ENCODE measurements around the gene AGAP1.
A peak's percentile ranks its signal among the peaks of the same experiment; 100 is the strongest.

AGAP1 gene

GRCh38 chr2:235641956-235642355, 148.1 kb downstream of the AGAP1 start:
- DNase-seq, result no peak

- DNase-seq, result peak; percentile 27
These were observed 148.7 kb downstream of the AGAP1 start for GRCh38 chr2:235642446-235643098.

- peak; percentile 57 for DNase-seq
These were observed 150.1 kb downstream of the AGAP1 start for GRCh38 chr2:235643680-235644511.

DNA sequence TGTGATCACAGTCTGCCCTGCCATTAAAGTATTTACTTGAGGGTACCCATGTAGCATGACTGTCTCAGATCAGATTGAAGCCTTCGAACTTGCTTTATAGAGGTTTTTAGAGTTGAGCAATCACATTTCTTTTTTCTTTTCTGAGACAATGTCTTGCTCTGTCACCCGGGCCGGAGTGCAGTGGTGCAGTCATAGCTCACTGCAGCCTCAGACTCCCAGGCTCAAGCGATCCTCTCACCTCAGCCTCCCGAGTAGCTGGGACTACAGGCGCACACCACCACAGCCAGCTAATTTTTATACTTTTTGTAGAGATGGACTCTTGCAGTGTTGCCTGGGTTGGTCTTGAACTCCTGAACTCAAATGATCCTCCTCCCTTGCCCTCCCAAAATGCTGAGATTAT, 153.4 kb downstream of the AGAP1 start:
- DNase-seq, result no peak

GRCh38 chr2:235647877-235648276, 154.0 kb downstream of the AGAP1 start:
- no peak for DNase-seq

DNA sequence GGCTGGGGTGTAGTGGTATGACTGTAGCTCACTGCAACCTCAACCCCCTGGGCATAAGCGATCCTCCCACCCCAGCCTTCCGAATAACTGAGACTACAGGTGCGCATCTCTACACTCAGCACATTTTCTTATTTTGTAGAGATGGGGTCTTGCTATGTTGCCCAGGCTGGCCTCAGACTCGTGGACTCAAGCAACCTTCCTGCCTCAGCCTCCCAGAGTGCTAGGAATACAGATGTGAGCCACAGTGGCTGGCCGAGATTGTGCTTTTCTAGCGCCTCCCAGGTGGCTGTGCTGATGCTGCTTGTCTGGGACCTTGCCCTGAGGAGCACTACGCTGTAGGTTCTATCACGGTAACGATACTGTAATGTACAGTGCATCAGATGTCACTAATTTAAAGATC, 155.6 kb downstream of the AGAP1 start:
- no peak for DNase-seq

- DNase-seq, result no peak
These were observed 157.8 kb downstream of the AGAP1 start for GRCh38 chr2:235651643-235652042.

DNA sequence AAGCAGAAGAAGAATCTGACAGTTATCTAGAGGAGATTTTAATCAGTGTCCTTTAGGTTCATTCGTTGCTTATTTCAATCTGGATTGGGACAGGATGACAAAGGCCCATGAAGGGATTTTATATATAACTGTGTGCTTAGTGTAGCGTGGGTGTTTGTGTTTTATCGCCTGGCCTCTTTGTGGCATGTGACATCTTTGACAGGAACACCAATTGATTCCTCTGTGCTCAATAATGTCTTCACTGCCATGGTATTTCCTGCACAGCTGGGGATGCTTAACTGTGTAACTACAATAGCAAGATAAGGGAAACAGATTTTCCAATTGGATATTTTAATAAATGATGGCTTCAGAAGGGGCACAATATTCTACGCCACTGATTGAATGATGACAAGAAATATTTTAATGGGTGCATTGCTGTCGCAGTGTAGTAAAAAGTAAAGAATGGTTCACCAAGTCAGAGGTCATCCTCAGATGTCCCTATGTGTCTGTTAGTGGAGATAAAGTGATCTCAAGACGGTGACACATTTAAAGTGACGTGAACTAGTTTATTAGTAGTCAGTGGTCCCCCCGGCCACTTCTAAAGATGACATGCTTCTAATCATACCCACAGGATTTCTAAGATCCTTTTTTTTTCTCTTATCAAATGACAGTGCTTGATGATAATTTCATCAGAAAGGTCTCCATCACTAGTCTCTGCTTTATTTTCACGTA, 160.4 kb downstream of the AGAP1 start:
- DNase-seq, result no peak

DNA sequence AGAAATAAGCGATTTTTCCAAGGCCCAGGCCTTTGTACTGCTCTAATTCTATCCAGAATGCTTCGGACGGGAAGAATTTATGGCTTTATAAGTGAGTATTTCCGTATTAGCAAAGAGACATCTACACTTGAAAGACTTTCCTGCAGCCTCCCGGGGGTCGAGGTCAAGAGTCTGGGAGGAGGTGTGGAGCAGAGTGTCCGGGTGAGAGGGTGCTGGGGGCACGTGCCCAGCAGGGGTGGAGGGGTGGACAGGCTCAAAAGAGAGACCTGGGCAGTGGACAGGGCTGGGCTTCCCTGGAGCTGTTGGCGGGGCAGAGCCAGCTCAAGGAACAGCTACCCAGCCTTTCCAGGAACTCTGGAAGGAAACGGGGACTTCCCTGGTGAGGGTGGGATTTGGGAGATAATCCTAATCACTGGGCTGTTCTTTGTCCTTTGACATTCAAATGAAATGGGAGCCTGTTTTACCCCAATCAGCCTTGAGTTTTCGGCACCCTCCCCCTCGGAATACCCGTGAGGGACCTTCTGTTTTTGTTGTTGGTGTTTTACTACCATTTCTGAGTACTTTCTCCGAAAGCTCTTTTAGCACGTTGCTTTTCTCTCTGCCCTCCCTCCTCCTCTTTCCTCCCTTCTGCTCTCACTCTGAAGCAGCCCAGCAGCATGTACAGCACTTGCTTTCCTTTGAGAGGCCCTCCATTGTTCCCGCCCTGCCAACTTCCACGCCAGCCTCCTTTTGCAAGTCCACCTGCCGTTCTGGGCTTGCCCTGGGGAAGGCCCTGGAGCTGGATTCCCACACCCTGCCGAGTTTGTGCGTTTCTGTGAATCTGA, 164.7 kb downstream of the AGAP1 start:
- DNase-seq, result no peak

GRCh38 chr2:235659767-235660322, 166.0 kb downstream of the AGAP1 start:
- peak; percentile 17 for DNase-seq

DNA sequence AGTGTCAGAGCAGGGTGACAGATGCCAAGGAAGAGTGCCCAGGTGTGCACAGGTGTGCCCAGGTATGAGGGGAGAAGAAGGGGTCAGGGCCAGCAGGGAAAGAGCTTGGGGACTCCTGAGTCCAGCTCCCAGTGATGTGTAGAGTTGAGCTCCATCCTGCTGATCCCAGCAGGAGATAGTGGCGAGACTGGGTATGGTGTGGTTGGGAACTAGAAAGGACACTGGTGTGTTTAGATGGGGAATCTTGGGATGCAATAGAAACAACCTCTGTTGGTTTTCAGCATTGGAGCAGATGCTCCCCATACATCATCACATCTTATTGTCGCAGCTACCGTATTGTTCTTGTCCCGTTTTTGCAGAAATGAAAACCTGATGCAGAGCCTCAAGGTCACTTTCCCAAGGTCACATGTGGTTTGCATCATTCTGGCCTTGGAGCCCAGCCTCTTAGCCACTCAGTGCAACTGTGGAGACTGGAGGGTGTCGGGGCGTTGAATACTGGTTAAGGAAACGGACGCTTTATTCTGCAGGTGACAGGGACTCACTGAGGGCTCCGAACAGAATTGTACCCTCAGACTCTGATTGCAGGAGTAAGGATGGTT, 166.7 kb downstream of the AGAP1 start:
- DNase-seq, result no peak

DNA sequence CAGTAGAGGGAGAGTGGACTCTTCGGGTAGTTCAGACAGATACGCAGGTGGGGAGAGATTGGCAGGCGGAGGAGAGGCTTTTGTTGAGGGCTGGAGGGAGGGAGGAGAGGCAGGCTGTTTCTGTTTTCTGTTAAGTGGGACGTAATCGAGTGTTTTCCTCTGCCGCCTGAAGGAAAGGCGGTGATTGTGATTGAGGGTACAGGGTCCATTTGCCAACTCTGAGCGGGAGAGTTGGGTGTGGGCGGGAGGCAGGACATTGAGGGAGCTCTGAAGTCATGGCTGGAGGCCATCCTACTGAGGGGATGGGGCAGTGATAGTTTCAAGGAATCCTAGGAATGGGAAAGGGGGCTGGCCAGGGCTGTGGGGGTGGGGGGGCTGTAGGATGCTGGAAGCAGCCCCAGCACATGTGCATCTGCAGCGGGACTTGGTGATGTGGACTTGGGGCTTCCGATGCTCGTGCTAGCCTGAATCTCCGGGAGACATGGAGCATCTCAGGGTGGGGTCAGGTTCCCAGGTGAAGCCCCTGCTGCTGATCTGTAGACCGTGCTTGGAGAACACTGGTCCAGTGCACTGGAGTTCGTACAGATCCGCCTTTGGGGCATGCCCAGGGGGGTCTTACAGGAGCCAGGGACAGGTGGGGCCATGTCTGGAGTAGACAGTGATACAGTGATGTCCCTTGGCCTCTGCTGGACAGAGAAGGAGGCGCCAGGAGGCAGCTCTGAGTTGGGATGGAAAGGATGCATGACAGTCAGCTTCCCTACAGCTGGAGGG, 167.5 kb downstream of the AGAP1 start:
- no peak for DNase-seq

DNA sequence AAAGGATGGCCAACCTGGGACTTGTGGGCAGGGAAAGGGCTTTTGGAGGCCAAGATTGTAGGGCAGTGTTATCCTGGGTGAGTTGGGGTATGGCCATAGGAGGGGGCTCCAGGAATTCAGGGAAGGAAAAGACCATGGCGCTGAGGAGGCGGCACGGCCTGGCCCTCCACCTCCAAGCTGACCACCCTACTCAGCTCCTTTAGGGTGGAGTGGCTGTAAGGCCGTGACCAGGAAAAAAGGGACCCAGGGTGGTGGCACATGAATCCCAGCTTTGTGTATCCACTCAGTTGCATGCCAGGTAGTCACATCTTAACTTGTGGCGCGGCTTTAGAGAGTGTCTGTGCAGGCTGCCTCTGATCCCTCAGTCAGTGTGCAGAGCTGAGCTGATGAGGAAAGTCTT, 168.1 kb downstream of the AGAP1 start:
- DNase-seq, result no peak

DNA sequence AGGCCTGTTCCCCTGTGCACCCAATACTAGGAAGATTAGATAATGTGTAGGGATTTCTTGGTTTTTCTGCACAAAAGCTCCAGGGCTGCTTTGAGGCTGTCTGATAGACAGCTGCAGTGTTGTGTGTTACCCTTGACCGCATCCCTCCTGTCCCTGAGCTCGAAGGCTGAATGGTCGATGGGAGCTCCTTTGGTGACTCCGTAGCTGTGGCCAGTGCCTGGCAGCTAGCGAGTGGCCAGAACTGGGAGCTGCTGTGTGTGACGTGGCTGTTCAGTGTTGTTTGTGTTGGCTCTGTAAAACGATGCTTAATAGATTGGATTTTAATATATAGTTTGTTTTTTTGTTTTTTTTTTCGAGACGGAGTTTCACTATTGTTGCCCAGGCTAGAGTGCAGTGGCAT, 170.0 kb downstream of the AGAP1 start:
- DNase-seq, result no peak

DNA sequence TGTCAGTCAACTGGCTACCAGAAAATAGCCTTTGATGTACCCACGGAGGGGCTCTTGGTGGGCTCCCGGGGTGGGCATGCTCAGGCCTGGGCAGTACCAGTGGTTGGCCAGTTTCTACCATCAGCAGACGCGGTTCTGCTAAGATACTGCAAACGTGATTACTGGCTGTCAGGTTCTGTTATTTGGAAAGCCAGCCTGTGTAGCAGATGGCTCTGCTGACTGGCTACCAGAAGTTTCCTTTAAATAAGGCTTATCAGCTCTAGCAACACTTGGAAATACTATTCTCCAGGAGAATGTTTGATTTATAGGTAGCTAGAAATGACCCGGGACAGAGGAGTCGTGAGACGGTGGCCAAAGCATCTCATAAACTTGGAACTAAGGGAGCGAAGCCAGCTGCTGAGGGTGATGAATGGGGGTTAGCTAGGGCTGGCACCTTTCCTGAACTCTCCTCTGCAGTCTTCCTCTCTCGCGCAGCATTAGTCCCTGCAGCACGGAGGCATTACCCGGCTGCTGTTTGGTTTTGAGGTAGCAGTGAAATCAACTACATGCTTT, 171.9 kb downstream of the AGAP1 start:
- DNase-seq, result peak; percentile 32

DNA sequence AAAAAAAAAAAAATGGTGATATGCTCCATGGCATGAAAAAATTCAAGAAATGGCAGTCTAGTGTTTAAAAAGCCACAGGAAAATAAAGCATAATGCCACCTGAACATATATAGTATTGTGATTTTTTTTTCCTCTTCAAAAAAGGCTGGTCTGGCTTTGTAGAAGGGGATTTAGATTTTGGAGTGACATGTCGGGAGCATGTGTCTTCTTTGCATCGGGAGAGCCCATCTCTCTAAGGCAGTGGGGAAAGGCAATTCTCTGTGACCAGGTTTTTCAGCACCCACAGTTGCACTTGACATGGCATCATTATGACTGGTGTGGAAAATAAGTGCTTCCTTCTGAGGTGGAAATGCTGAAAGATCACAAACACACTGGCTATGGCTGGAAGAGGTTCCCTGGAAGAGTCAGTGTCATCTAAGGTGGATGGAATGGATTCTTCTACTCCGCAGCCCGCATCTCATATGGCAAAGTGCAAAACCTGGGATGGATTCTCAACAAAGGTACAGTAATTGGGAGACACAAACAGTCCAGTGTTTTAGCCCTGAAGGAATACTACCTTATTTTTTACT, 172.5 kb downstream of the AGAP1 start:
- DNase-seq, result peak; percentile 80

GRCh38 chr2:235668782-235669181, 174.9 kb downstream of the AGAP1 start:
- no peak for DNase-seq

GRCh38 chr2:235669269-235669831, 175.5 kb downstream of the AGAP1 start:
- DNase-seq, result peak; percentile 75

DNA sequence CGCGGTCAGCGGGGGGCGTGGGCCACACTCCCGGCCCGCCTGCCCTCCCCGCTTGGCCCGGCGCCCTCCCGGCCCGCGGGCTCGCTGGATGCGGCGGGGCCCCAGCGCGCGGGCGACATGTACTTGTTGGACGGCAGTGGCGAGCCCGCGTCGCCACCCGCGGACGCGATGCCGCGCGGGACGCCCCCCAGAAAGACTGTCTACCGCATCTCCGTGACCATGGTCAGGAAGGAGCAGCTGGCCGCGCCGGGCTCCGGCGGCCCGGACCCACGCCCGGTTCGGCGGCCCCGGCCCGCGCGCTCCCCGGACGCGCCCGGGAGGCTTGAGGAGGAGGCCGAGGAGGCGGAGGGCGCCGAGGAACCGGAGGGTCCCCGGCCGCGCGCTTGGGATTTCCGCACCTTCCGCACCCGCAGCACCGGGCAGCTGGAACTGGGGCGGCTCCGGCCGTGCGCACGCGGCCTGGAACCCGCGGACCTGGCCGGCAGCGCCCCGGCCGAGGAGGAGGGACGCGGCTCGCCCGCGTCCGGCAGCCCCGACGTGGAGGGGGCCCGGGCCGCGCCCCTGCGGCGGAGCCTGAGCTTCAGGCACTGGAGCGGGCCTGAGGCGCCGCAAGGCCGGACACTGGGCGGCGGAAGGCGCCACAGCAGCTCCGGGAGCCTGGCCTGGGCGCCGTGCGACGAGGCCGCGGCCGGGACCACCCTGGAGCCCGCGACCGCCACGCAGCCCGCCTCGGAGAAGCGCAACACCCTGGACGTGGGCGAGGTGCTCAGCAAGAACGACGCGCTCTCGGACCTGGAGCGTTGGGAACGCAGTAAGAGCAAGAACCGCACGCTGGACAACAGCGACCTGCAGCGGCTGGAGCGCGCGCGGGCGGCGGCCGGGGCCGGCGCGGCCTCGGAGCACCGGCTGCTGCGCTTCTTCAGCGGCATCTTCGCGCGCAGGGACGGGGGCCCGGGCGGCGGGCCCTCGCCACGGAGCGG, 176.4 kb downstream of the AGAP1 start:
- no peak for DNase-seq

All from OCI-M1 (cell line).